H1 (cell line): ENCODE data around the gene DAP. TPM values are rescaled to one million over a fixed set of nuclear protein-coding genes. Genes with fewer than 3 reads are reported as not detected.

Source experiments
- CTCF ChIA-PET: fragments of 300-600 bp; sonication (Branson Sonifier 250); formaldehyde crosslinking; loops from one replicate; lab custom pipeline; 2021; ENCODE audit not compliant: partially characterized antibody; lab: Charles Lee
- POLR2A ChIA-PET: fragments of 300-600 bp; sonication (Branson Sonifier 250); formaldehyde crosslinking; loops from one replicate; lab custom pipeline; 2021; ENCODE audit warnings: inconsistent platforms; ENCODE audit not compliant: partially characterized antibody; lab: Charles Lee
- DNase-seq, 2 experiments: peaks; one replicate each; pipeline versions ENCODE4 v3.0.0 to v3.0.0-alpha.2; 2010 to 2022; ENCODE audit warnings: low spot score in 2 of 2, low read depth in 1 of 2, mixed read lengths in 1 of 2
- FAIRE-seq: peaks from 2 replicates; lab custom pipeline; 2011; peaks lifted over from hg19 to GRCh38; lab: Jason Lieb, UNC
- H2AFZ ChIP-seq: 2 replicates; pipeline ENCODE4 v1.8.1; 2012; ENCODE audit warnings: low read length, inconsistent platforms
- H2AK5ac ChIP-seq: 2 replicates; pipeline ENCODE4 v1.6.1; 2013; ENCODE audit warnings: low read depth, low read length
- H2BK120ac ChIP-seq: replicated peaks from 2 replicates; pipeline ENCODE3; 2013; ENCODE audit warnings: low read depth, low read length, inconsistent platforms
- H2BK12ac ChIP-seq: 2 replicates; pipeline ENCODE4 v1.6.1; 2013; ENCODE audit warnings: low read depth, low read length
- H2BK15ac ChIP-seq: 2 replicates; pipeline ENCODE4 v1.6.1; 2013; ENCODE audit warnings: low read length
- H2BK20ac ChIP-seq: 2 replicates; pipeline ENCODE4 v1.6.1; 2013; ENCODE audit warnings: low read length
- H2BK5ac ChIP-seq: 2 replicates; pipeline ENCODE4 v1.6.1; 2013; ENCODE audit warnings: low read depth, low read length
- H3K14ac ChIP-seq: 2 replicates; pipeline ENCODE4 v1.6.1; 2013; ENCODE audit warnings: inconsistent platforms; ENCODE audit not compliant: insufficient read length
- H3K18ac ChIP-seq: 2 replicates; pipeline ENCODE4 v1.6.1; 2013; ENCODE audit warnings: low read length; ENCODE audit errors: extremely low read depth
- H3K23ac ChIP-seq: 2 replicates; pipeline ENCODE4 v1.6.1; 2013; ENCODE audit warnings: inconsistent platforms; ENCODE audit not compliant: insufficient read length
- H3K23me2 ChIP-seq: 2 replicates; pipeline ENCODE4 v1.6.1; 2013; ENCODE audit warnings: low read depth, low read length
- H3K27ac ChIP-seq: 2 replicates; pipeline ENCODE4 v1.6.1; 2011; ENCODE audit warnings: low read depth, low read length, inconsistent platforms
- H3K27me3 ChIP-seq, 4 experiments: replicated peaks in 1 of 4; 1 replicate in 1 of 4; 2 replicates in 3 of 4; pipeline versions ENCODE4 v1.6.1 to v1.8.1; 2011 to 2013; ENCODE audit warnings: low read length in 3 of 4, mild to moderate bottlenecking in 3 of 4, inconsistent platforms in 2 of 4, mixed read lengths in 2 of 4, moderate library complexity in 1 of 4; ENCODE audit not compliant: control insufficient read depth in 3 of 4, insufficient read depth in 3 of 4; ENCODE audit errors: extremely low read depth in 1 of 4
- H3K36me3 ChIP-seq, 4 experiments: 2 replicates each; pipeline versions ENCODE4 v1.6.1 to v1.8.1; 2011 to 2013; ENCODE audit warnings: mild to moderate bottlenecking in 4 of 4, low read length in 3 of 4, moderate library complexity in 2 of 4, control low read depth in 1 of 4, inconsistent platforms in 1 of 4; ENCODE audit not compliant: insufficient read depth in 4 of 4, control insufficient read depth in 2 of 4
- H3K4ac ChIP-seq: replicated peaks from 2 replicates; pipeline ENCODE3; 2013; ENCODE audit warnings: low read length, low read depth, mixed read lengths, inconsistent platforms; ENCODE audit not compliant: insufficient read length
- H3K4me1 ChIP-seq, 4 experiments: replicated peaks in 1 of 4; 1 replicate in 1 of 4; 2 replicates in 3 of 4; pipeline versions ENCODE4 v1.6.1 to v1.8.1; 2011 to 2013; ENCODE audit warnings: low read length in 3 of 4, inconsistent platforms in 2 of 4, mixed read lengths in 1 of 4; ENCODE audit not compliant: insufficient read depth in 4 of 4, control insufficient read depth in 3 of 4
- H3K4me2 ChIP-seq, 2 experiments: 2 replicates each; pipeline versions ENCODE4 v1.6.1 to v1.8.1; 2011 to 2013; ENCODE audit warnings: low read depth in 2 of 2, low read length in 2 of 2, control low read depth in 1 of 2, inconsistent platforms in 1 of 2, mild to moderate bottlenecking in 1 of 2; ENCODE audit not compliant: insufficient read depth in 1 of 2
- H3K4me3 ChIP-seq, 4 experiments: fragments of 200-600, 300-600 bp in 1 of 4; sonication (generic), shearing (Covaris generic), sonication (Bioruptor Twin) in 1 of 4; 2 replicates each; pipeline versions ENCODE4 v1.5.1 to v1.8.1; 2011 to 2016; ENCODE audit warnings: low read length in 4 of 4, low read depth in 3 of 4, control low read depth in 2 of 4, inconsistent platforms in 2 of 4, mild to moderate bottlenecking in 2 of 4, mixed read lengths in 1 of 4, moderate library complexity in 1 of 4; ENCODE audit not compliant: insufficient read depth in 2 of 4; ENCODE audit errors: extremely low read depth in 1 of 4
- H3K56ac ChIP-seq: replicated peaks from 2 replicates; pipeline ENCODE3; 2013; ENCODE audit warnings: low read depth, mild to moderate bottlenecking, mixed read lengths, low read length, inconsistent platforms; ENCODE audit not compliant: insufficient read length
- H3K79me1 ChIP-seq: 2 replicates; pipeline ENCODE4 v1.6.1; 2013; ENCODE audit warnings: low read depth, low read length, control low read depth
- H3K79me2 ChIP-seq, 2 experiments: 2 replicates each; pipeline versions ENCODE4 v1.6.1 to v1.8.1; 2012 to 2013; ENCODE audit warnings: low read length in 2 of 2, mild to moderate bottlenecking in 2 of 2, inconsistent platforms in 1 of 2; ENCODE audit not compliant: insufficient read depth in 2 of 2, control insufficient read depth in 1 of 2
- H3K9ac ChIP-seq, 4 experiments: replicated peaks in 1 of 4; 1 replicate in 1 of 4; 2 replicates in 3 of 4; pipeline versions ENCODE4 v1.6.1 to v1.8.1; 2011 to 2013; ENCODE audit warnings: low read depth in 3 of 4, low read length in 3 of 4, control low read depth in 2 of 4, mild to moderate bottlenecking in 2 of 4, moderate library complexity in 2 of 4, inconsistent platforms in 1 of 4; ENCODE audit errors: extremely low read depth in 1 of 4
- H3K9me3 ChIP-seq, 2 experiments: 2 replicates each; pipeline versions ENCODE4 v1.6.1 to v1.8.1; 2012 to 2013; ENCODE audit warnings: mild to moderate bottlenecking in 2 of 2, moderate library complexity in 2 of 2, control low read depth in 1 of 2, inconsistent platforms in 1 of 2, low read depth in 1 of 2, low read length in 1 of 2, mixed read lengths in 1 of 2; ENCODE audit not compliant: insufficient read depth in 2 of 2
- H4K20me1 ChIP-seq, 2 experiments: replicated peaks in 1 of 2; 2 replicates each; pipeline versions ENCODE3 to v1.8.1; 2011 to 2013; ENCODE audit warnings: inconsistent platforms in 2 of 2, low read length in 2 of 2, mild to moderate bottlenecking in 1 of 2; ENCODE audit not compliant: insufficient read depth in 2 of 2, control insufficient read depth in 1 of 2
- H4K5ac ChIP-seq: 2 replicates; pipeline ENCODE4 v1.6.1; 2013; ENCODE audit warnings: low read length, low read depth, mixed read lengths, inconsistent platforms; ENCODE audit not compliant: insufficient read length
- H4K8ac ChIP-seq: 2 replicates; pipeline ENCODE4 v1.8.0; 2013; ENCODE audit warnings: mild to moderate bottlenecking, moderate library complexity, low read length, inconsistent platforms; ENCODE audit not compliant: insufficient read depth; ENCODE audit errors: extremely low read depth
- H4K91ac ChIP-seq: replicated peaks from 2 replicates; pipeline ENCODE3; 2013; ENCODE audit warnings: low read length, mixed read lengths, inconsistent platforms; ENCODE audit not compliant: insufficient read length
- RBBP5 ChIP-seq: IDR thresholded peaks from 2 replicates; pipeline ENCODE4 v1.7.1; 2012; ENCODE audit warnings: low read depth, mild to moderate bottlenecking, inconsistent platforms, low read length, moderate library complexity, borderline replicate concordance
- WGBS, 2 experiments: shearing (Covaris generic) in 1 of 2; methylation state at CpG; one replicate each; pipeline versions ENCODE4 v1.1.6 to v1.1.7; 2013 to 2015; ENCODE audit warnings: low lambda C conversion rate in 2 of 2, mixed read lengths in 2 of 2, inconsistent platforms in 1 of 2, low coverage in 1 of 2, missing lambda C conversion rate in 1 of 2; ENCODE audit not compliant: insufficient replicate concordance in 2 of 2, insufficient coverage in 1 of 2, insufficient read length in 1 of 2; ENCODE audit errors: extremely low coverage in 1 of 2, missing lambda C conversion rate in 1 of 2; 5-methylcytosine and 5-hydroxymethylcytosine counted together
- polyA plus RNA-seq, 7 experiments: library from polyadenylated mRNA; depleted of rRNA in 3 of 7; stranded (reverse) in 5 of 7; unstranded in 2 of 7; fragments of >200 nt in 5 of 7; fragments of 200-250 nt in 2 of 7; gene quantifications; 1 replicate in 5 of 7; 2 replicates in 1 of 7; 4 replicates in 1 of 7; pipeline versions ENCODE4 v1.2.1 to v1.2.3, GENCODE V29; 2011 to 2013; ENCODE audit warnings: missing spikeins in 2 of 7, mixed read lengths in 2 of 7
- total RNA-seq: library from RNA; stranded (reverse); fragmentation: NEBNext Ultra II Directional; extraction: Animal tissue kit (Norgen Biotek cat#: 25700); gene quantifications from 2 replicates; pipeline ENCODE4 v1.2.1, GENCODE V29; 2021

DAP gene
- total and polyA plus RNA-seq, 2 of the 8 experiments (the other 6 are each of a cell fraction or from before 2014, with no cell fraction given): 26.2 to 44.4 TPM

DNA sequence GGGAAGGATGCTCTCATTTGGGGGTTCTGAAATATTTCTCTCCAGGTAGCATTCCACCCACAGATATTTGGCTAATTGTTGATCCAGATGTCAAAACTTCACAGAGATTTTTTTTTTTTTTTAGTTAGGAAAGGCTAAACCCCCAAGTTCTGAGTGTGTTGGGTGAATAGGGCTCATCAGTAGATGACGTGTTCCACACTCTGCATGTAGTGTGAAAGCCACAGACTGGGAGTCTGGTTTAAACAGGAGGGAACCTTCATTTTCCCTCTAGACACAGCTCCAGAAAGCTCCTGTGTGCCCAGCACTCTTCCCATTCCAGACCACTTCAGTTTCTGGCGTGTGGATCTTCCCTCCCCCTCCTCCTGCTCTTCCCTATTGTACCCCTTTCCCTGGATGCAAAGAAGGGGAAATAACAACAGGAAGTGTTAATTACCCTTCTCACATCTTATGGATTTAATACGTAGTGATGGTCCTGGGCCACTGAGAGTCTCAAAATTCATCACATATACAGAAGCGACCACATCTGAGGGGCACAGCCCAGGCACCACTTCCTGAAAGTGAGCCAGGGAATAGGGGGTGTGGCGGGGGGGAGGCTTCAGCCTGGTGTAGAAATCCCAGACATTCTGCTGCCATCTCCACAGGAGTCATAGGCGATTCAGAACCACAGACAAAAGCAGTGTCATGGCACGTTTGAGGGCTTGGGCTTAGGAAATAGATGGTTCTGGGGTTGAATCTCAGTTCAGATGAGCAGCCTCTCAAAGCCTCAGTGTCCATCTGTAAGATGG, 65.1 kb downstream of the DAP start:
- no peak overlapping the region for H3K4me3 ChIP-seq
- H4K91ac ChIP-seq: no peak overlapping the region
- TF ChIP-seq RBBP5: no peak
- H3K14ac ChIP-seq: no peak overlapping the region
- no peak overlapping the region for H4K8ac ChIP-seq
- DNase-seq (no peak), FAIRE-seq (no peak)
- H2AFZ ChIP-seq: no peak overlapping the region
- no peaks in the 10 kb centered on the region for H3K9me3 ChIP-seq
- peaks cover 0 to 10% (median 6%) of the 10 kb centered on the region in 4 experiments; a peak in 6 of 7 replicates for H3K4me1 ChIP-seq
- H3K79me1 ChIP-seq: no peaks in the 10 kb centered on the region; the same call in 1 of the 2 replicates
- no peak overlapping the region for H3K4me2 ChIP-seq
- no peaks in the 10 kb centered on the region for H3K36me3 ChIP-seq
- ChIA-PET CTCF (interaction anchor here (0.6 to 9.6 kb wide), 28 partner anchors 7 to 641 kb away, joined by 3 to 132 read pairs (median 4); no protein-coding TSS in a partner anchor), POLR2A (no interaction called here)
- no peak overlapping the region for H2BK5ac ChIP-seq
- no peak overlapping the region for H4K5ac ChIP-seq
- H3K23ac ChIP-seq: no peak overlapping the region
- no peak overlapping the region for H2BK20ac ChIP-seq
- H3K18ac ChIP-seq: no peak overlapping the region
- WGBS, 2 experiments: 76% methylated on average over 7 of the region's 7 CpGs; no CpG with 5 or more reads in 1 of the 2 experiments
- no peak overlapping the region for H2AK5ac ChIP-seq
- no peak overlapping the region for H3K4ac ChIP-seq
- H3K23me2 ChIP-seq: no peaks in the 10 kb centered on the region
- no peaks in the 10 kb centered on the region for H3K79me2 ChIP-seq
- H3K56ac ChIP-seq: no peak overlapping the region
- H2BK15ac ChIP-seq: no peak overlapping the region
- peaks cover 0 to 2% of the 10 kb centered on the region in 2 experiments for H4K20me1 ChIP-seq
- H3K27me3 ChIP-seq: no peaks in the 10 kb centered on the region
- H3K27ac ChIP-seq: no peak overlapping the region
- H2BK120ac ChIP-seq: no peak overlapping the region
- no peak overlapping the region for H3K9ac ChIP-seq
- H2BK12ac ChIP-seq: no peak overlapping the region
